Endothelial cell of umbilical vein (primary cell): ENCODE data around the gene TTC39A. TPM values are rescaled to one million over a fixed set of nuclear protein-coding genes. Genes with fewer than 3 reads are reported as not detected.

ENCODE experiments used
- BruUV-seq: library from RNA; stranded (reverse); fragments of 400-500 nt; replicated peaks from 2 replicates; lab custom pipeline; 2021; lab: Mats Ljungman, UMichigan
- CTCF ChIA-PET: fragments of 300-600, 350-600 bp; sonication (Branson Sonifier 250); formaldehyde crosslinking; loops from one replicate; lab custom pipeline; 2021; ENCODE audit warnings: antibody characterized with exemption, inconsistent platforms; lab: Charles Lee
- POLR2A ChIA-PET: fragments of 300-600, 350-600 bp; sonication (Branson Sonifier 250); formaldehyde crosslinking; loops from one replicate; lab custom pipeline; 2021; ENCODE audit warnings: antibody characterized with exemption, inconsistent platforms; lab: Charles Lee
- DNase-seq: peaks from one replicate; pipeline ENCODE4 v3.0.0-alpha.2; 2011; ENCODE audit warnings: low read depth, low spot score
- FAIRE-seq: peaks from 2 replicates; lab custom pipeline; 2011; peaks lifted over from hg19 to GRCh38; lab: Jason Lieb, UNC
- H2AFZ ChIP-seq: 2 replicates; pipeline ENCODE4 v1.6.0; 2012; ENCODE audit warnings: low read depth, low read length, control low read depth, inconsistent platforms
- H3K27ac ChIP-seq: 2 replicates; pipeline ENCODE4 v1.5.1; 2011; ENCODE audit warnings: low read depth, mild to moderate bottlenecking, control low read depth, low read length, moderate library complexity; ENCODE audit not compliant: insufficient read depth
- H3K27me3 ChIP-seq, 2 experiments: 2 replicates each; pipeline versions ENCODE4 v1.6.0 to v1.6.1; 2011; ENCODE audit warnings: low read length in 2 of 2, mixed read lengths in 1 of 2; ENCODE audit not compliant: control insufficient read depth in 2 of 2, insufficient read depth in 2 of 2
- H3K36me3 ChIP-seq, 2 experiments: 2 replicates in 1 of 2; 3 replicates in 1 of 2; pipeline ENCODE4 v1.5.1; 2011; ENCODE audit warnings: low read length in 2 of 2, mild to moderate bottlenecking in 1 of 2, moderate library complexity in 1 of 2; ENCODE audit not compliant: control insufficient read depth in 2 of 2, insufficient read depth in 2 of 2; ENCODE audit errors: extremely low read depth in 1 of 2
- H3K4me1 ChIP-seq: 3 replicates; pipeline ENCODE4 v1.5.1; 2011; ENCODE audit warnings: mild to moderate bottlenecking, low read length; ENCODE audit not compliant: control insufficient read depth, insufficient read depth; ENCODE audit errors: extremely low read depth
- H3K4me2 ChIP-seq: 2 replicates; pipeline ENCODE4 v1.6.1; 2011; ENCODE audit warnings: low read length, control low read depth, mixed read lengths; ENCODE audit not compliant: insufficient read depth
- H3K4me3 ChIP-seq, 3 experiments: fragments of 200-600 bp in 1 of 3; sonication (generic), shearing (Covaris generic) in 1 of 3; replicated peaks in 1 of 3; 2 replicates each; pipeline ENCODE4 v1.5.1; 2011 to 2016; ENCODE audit warnings: control low read depth in 3 of 3, low read length in 3 of 3, mild to moderate bottlenecking in 2 of 3, inconsistent platforms in 1 of 3, low read depth in 1 of 3, moderate library complexity in 1 of 3; ENCODE audit not compliant: insufficient read depth in 1 of 3
- H3K79me2 ChIP-seq: 2 replicates; pipeline ENCODE4 v1.6.0; 2012; ENCODE audit warnings: low read length, inconsistent platforms; ENCODE audit not compliant: control insufficient read depth, insufficient read depth
- H3K9ac ChIP-seq: replicated peaks from 2 replicates; pipeline ENCODE3; 2011; ENCODE audit warnings: low read length, control low read depth; ENCODE audit not compliant: insufficient read depth; ENCODE audit errors: extremely low read depth
- H3K9me1 ChIP-seq: replicated peaks from 3 replicates; pipeline ENCODE4 v1.6.0; 2011; ENCODE audit warnings: mild to moderate bottlenecking, low read length; ENCODE audit not compliant: control insufficient read depth, insufficient read depth; ENCODE audit errors: extremely low read depth
- H3K9me3 ChIP-seq: replicated peaks from 2 replicates; pipeline ENCODE4 v1.5.1; 2012; ENCODE audit warnings: low read length, inconsistent platforms; ENCODE audit not compliant: control insufficient read depth, insufficient read depth
- H4K20me1 ChIP-seq: replicated peaks from 2 replicates; pipeline ENCODE3; 2011; ENCODE audit warnings: mild to moderate bottlenecking, low read length; ENCODE audit not compliant: control insufficient read depth, insufficient read depth; ENCODE audit errors: extremely low read depth
- FOS ChIP-seq: IDR thresholded peaks from 2 replicates; pipeline ENCODE4 v1.6.1; 2011; ENCODE audit warnings: mild to moderate bottlenecking, low read length, moderate library complexity, borderline replicate concordance; ENCODE audit not compliant: insufficient read depth
- POLR2A ChIP-seq: IDR thresholded peaks from 2 replicates; pipeline ENCODE4 v1.6.1; 2012; ENCODE audit warnings: low read depth, mild to moderate bottlenecking, control low read depth, low read length
- POLR2AphosphoS5 ChIP-seq: IDR thresholded peaks from 2 replicates; pipeline ENCODE4 v1.6.1; 2012; ENCODE audit warnings: low read depth, mild to moderate bottlenecking, control low read depth, low read length, moderate library complexity; ENCODE audit not compliant: insufficient read depth
- dilution Hi-C: fragments of 300-500 bp; cut with MboI; formaldehyde crosslinking; loops from one replicate; pipeline ENCODE4 v1.15.0; 2019; ENCODE audit warnings: low sequenced_read_pairs; ENCODE audit not compliant: extremely low pct_ligation_motif_present
- intact Hi-C: fragments of 100-400 bp; cut with micrococcal nuclease; formaldehyde crosslinking; loops from one replicate; pipeline ENCODE4 v1.10.0; 2022
- polyA plus RNA-seq, 4 experiments: library from polyadenylated mRNA; depleted of rRNA in 3 of 4; stranded (reverse) in 3 of 4; unstranded in 1 of 4; fragments of >200 nt; gene quantifications; 2 replicates each; pipeline versions ENCODE4 v1.2.1 to v1.2.3, GENCODE V29; 2011 to 2012; ENCODE audit warnings: missing spikeins in 1 of 4
- total RNA-seq: library from RNA; stranded (reverse); gene quantifications from 2 replicates; pipeline ENCODE4 v1.2.3, GENCODE V29; 2021
- TF ChIP-seq, protein P1 (sequence below): IDR thresholded peaks from 2 replicates; pipeline ENCODE4 v1.6.1; 2011; ENCODE audit not compliant: insufficient read depth, insufficient read length

The TTC39A gene
- total and polyA plus RNA-seq, 2 donors (not counting 3 experiments of a cell fraction or from before 2014, with no cell fraction given): 1.1 to 1.7 TPM

DNA sequence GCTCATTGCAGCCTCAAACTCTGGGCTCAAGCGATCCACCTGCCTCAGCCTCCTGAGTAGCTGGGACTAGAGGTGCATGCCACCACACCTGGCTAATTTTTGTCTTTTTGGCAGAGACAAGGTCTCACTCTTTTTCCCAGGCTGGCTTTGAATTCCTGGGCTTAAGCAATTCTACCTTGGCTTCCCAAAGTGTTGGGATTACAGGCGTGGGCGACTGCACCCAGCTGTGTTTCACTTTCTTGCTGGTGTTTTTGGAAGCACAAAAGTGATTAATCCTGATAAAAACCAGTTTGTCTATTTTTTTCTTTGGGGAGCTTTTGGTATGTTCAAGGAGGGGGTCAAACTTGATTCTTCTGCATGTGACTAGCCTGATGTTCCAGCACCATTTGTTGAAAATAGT lies 75.0 kb downstream of the TTC39A start:
- H3K27ac ChIP-seq: no peak overlapping the region
- peaks cover under 1% of the 10 kb centered on the region for H3K4me1 ChIP-seq
- peaks cover 79% of the 10 kb centered on the region for H3K79me2 ChIP-seq
- no peak for DNase-seq
- no peak overlapping the region for H3K4me2 ChIP-seq
- no peak overlapping the region for H3K9ac ChIP-seq
- no peak overlapping the region for H3K4me3 ChIP-seq
- H3K27me3 ChIP-seq: no peaks in the 10 kb centered on the region
- FAIRE-seq: no peak
- dilution Hi-C loops (no loop called here), intact Hi-C loops (no loop called here)
- no TSS peak for BruUV-seq
- no peaks in the 10 kb centered on the region for H3K36me3 ChIP-seq
- H3K9me1 ChIP-seq: no peaks in the 10 kb centered on the region
- ChIA-PET CTCF (interaction anchor here (0.6 to 1.2 kb wide), 3 partner anchors 9 to 480 kb away, joined by 3 read pairs; no protein-coding TSS in a partner anchor), POLR2A (interaction anchor here (0.6 kb wide), 1 partner anchor 23 kb away, joined by 3 read pairs; no protein-coding TSS in a partner anchor)
- no peaks in the 10 kb centered on the region for H3K9me3 ChIP-seq
- H2AFZ ChIP-seq: no peak overlapping the region
- TF ChIP-seq POLR2A (no peak), FOS (no peak), POLR2AphosphoS5 (no peak)
- TF ChIP-seq, protein P1, sequence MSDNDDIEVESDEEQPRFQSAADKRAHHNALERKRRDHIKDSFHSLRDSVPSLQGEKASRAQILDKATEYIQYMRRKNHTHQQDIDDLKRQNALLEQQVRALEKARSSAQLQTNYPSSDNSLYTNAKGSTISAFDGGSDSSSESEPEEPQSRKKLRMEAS: no peak
- H4K20me1 ChIP-seq: peaks cover 20% of the 10 kb centered on the region

DNA sequence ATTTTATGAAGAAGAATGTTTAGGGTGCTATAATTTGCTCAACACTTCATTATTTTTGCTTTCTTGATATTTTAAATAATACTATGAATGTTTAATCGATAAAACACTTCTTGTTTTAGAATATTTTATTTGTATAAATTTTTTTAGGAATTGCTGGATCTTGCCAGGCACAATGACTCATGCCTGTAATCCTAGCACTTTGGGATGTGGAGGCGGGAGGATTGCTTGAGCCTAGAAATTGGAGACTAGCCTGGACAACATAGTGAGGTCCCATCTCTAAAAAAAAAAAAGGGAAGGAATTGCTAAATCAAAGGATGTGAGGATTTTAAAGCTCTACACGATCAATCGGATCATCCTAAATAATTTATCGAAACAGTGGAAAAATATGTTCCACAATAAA lies 76.7 kb downstream of the TTC39A start:
- no peaks in the 10 kb centered on the region for H3K36me3 ChIP-seq
- no peak overlapping the region for H3K9ac ChIP-seq
- no peaks in the 10 kb centered on the region for H3K9me3 ChIP-seq
- no peak overlapping the region for H3K4me2 ChIP-seq
- BruUV-seq: no TSS peak
- FAIRE-seq: no peak
- no peak overlapping the region for H3K4me3 ChIP-seq
- DNase-seq: no peak
- peaks cover 16% of the 10 kb centered on the region for H4K20me1 ChIP-seq
- H3K27ac ChIP-seq: no peak overlapping the region
- H3K79me2 ChIP-seq: peaks cover 79% of the 10 kb centered on the region
- no peaks in the 10 kb centered on the region for H3K4me1 ChIP-seq
- H2AFZ ChIP-seq: no peak overlapping the region
- dilution Hi-C loops: no loop called here
- intact Hi-C loops: loop anchor here (1.0 kb wide), 1 partner anchor 8 kb away; no protein-coding TSS in a partner anchor
- no peaks in the 10 kb centered on the region for H3K9me1 ChIP-seq
- no peaks in the 10 kb centered on the region for H3K27me3 ChIP-seq
- TF ChIP-seq FOS: peak; percentile 28
- TF ChIP-seq, protein P1: no peak
- POLR2A ChIA-PET: no interaction called here
- CTCF ChIA-PET: no interaction called here
